NOMO-1 (cell line): ENCODE data around the gene UAP1L1.
"Not testable (repeated sequence)": the region's sequence is repeated elsewhere in the genome, so short reads cannot be mapped to it uniquely, and the experiment has no call there.

Experiments
- DNase-seq, 2 experiments: peaks; one replicate each; lab custom pipeline; 2025; ENCODE audit not compliant: unreplicated experiment in 2 of 2; lab: John Stamatoyannopoulos, UW

The UAP1L1 gene

DNA sequence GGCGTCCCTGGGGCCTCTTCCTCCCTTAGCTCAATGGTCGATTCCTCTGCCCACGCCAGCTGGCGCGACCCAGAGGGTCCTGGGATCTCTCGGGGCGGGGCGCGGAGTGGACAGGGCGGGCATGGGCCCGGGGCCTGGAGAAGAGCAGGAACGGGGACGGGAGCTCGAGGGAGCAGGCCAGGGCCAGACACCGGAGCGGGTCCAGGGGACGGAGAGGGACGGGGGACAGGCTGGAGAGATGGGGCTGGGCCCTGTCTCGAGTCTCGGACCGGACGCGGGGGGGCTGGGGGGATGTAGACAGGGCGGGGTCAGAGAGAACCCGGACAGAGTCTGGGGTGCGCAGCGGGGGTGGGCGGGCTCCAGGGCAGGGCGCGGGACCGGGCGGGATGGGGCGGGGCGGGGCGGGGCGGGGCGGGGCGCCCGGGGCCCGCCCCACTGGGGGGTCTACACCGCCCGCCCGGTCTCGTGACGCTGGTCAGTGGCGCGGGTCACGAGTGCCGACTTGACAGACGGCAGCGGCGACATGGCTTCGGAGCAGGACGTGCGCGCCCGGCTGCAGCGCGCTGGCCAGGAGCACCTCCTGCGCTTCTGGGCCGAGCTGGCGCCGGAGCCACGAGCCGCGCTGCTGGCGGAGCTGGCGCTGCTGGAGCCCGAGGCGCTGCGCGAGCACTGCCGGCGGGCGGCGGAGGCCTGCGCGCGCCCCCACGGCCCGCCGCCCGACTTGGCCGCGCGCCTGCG is at the start of gene UAP1L1:
Gene UAP1L1 (plus strand): TSS at position 508 of the 738 bp plus-strand sequence. CDS start 16 bp downstream, at position 524.
- peak; percentile 67 to 82 for DNase-seq

GRCh38 chr9:137028263-137029057 is 48.9 kb upstream of the UAP1L1 start:
- peak; percentile 76 to 83 for DNase-seq

DNA sequence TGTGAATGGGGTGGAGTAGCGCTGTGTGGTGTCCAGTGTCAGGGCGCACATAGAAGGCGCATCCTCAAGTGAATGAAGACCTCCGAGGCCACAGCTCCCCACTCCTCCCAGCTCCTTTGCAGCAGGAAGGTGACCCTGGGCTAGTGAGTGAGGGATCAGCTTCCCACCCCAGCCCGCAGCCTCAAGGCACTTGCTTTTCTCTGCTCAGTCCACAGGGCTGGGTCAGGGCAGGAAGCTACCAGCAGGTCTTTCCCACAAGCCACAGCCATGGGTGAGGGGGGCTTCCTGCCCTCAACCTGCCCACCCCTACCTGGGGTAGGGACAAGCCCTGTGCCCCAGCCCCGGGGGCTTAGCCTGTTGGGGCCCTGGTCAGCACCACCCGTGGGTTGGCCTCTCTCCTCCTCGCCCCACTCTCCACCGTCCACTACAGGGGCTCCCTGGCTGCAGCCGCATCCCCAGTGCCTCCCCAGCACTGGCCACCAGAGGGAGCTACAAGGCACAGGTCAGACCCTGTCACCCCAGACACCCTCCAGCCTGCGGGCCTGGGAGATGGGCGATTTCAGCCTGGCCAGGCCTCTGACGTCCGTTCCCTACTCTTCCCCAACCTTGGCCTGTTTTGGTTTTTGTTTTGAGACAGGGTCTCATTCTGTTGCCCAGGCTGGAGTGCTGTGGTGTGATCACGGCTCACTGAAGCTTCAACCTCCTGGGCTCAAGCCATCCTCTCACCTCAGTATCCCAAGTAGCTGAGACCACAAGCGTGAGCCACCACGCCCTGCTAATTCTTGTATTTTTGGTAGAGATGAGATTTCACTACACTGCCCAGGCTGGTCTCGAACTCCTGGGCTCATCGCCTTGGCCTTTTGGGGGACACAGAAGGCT is 48.0 kb upstream of the UAP1L1 start:
- peak; percentile 75 to 79 for DNase-seq

DNA sequence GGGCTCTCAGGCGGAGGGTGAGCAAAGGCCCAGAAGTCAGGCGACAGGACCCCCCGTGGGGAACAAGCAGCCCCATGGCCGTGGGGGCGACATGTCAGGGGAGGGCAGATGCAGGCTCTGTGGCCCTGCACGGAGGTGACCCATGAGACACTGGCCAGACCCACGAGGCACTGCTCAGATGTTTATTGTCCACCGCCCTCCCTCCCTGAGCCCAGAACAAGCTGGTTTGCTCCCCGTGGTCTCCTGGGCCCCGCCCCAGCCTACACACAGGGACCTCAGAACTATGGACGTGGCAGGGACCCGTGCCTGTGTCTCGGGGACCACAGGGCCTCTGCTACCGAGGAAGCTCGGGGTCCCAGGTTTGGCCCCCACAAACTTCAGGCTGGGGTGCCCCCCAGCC is 47.3 kb upstream of the UAP1L1 start:
- no peak for DNase-seq

GRCh38 chr9:137030538-137031527 is 46.5 kb upstream of the UAP1L1 start:
- DNase-seq: peak; percentile 87 to 95

DNA sequence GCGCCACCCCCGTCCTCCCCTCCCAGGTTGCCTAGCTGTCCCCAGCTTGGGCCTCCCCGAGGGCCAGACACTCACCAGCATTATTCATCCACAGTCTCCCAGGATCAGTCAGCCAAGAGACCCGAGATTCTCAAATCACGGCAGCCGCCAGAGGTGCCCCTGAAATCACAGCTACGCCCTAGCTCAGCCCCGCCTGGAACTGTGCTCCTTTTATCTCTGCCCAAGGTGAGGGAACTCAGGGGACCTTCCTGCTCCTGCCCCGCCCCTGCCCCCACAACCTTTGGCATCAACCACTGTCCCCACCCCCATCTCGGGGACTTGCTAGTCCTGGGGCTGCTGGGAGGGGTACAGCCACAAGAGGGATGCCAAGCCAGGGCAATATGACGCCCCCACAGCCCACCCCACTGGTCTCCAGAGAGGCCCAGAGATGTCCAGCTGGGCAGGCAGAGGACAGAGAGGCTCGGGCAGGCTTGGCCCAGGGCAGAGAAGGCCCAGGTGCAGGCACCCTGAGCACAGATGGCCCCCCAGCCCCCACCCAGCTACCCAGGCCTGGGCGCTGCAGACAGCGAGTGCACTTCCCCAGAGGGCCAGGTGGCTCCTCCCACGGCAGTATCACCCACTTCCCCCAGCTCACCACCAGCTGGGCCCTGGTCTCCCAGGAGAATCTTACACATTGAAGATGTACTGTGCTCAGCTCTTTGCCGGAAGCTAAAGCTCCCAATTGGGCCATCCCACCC is 45.2 kb upstream of the UAP1L1 start, which contains the start of gene FUT7:
Gene FUT7 (minus strand): TSS at position 185 of the 737 bp plus-strand sequence. CDS start 97 bp downstream, at position 88.
- DNase-seq: peak; percentile 36 to 54

GRCh38 chr9:137032858-137033257 is 44.5 kb upstream of the UAP1L1 start:
- peak; percentile 76 to 80 for DNase-seq

- DNase-seq: not testable (repeated sequence)
These were observed 43.8 kb upstream of the UAP1L1 start for GRCh38 chr9:137033481-137033880.

GRCh38 chr9:137034039-137034708 is 43.1 kb upstream of the UAP1L1 start:
- peak; percentile 55 to 90 for DNase-seq

- peak; percentile 86 to 90 for DNase-seq
These were observed 42.4 kb upstream of the UAP1L1 start for GRCh38 chr9:137034709-137035506.

GRCh38 chr9:137035507-137035834 is 41.8 kb upstream of the UAP1L1 start:
- DNase-seq: no peak

- DNase-seq: no peak
These were observed 41.4 kb upstream of the UAP1L1 start for GRCh38 chr9:137035937-137036336.

DNA sequence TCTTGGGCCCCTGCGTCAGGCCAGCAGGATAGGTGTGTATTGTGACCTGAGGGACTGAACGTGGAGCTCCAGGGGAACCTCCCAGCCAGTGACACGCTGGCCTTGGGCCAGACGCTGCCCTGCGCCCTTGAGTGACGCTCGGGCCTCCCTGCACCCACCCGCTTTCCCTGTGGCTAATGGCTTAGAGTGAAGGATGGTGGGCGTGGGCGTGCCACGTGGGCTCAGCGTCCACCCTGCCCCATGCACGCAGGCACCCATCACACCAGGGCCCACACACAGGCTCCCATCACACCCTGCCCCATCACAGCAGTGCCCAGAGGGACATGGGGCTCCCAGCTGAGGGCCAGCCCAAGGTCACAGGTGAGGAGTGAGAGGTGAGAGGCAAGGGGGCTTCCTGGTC is 40.3 kb upstream of the UAP1L1 start:
- DNase-seq: no peak

GRCh38 chr9:137037483-137037882 is 39.8 kb upstream of the UAP1L1 start:
- DNase-seq: no peak

DNA sequence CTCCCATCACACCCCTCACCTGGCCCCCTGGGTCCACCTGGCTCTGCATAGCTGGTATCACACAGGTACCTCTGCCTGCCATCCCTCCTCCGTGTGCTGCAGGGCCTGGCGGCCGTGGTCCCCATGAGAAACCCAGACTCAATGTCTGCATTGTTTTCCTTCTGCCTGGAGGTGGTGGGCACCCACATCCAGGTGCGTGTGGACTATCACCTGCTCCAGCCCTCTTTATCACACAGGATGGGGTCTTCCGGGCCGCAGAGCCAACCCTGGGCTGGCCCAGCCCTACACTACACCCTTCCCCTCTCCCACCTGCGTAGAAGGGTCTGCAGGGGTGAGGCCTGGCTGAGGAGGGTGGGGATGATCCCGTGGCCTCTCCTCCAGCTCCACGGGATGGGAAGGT is 38.4 kb upstream of the UAP1L1 start:
- no peak for DNase-seq

- DNase-seq: no peak
These were observed 37.5 kb upstream of the UAP1L1 start for GRCh38 chr9:137039611-137040366.

- DNase-seq: no peak
These were observed 36.7 kb upstream of the UAP1L1 start for GRCh38 chr9:137040568-137040967.
